Endodermal cell (in vitro differentiated cells): Measurements from ENCODE around the gene R3HDM1. TPM values are rescaled to one million over a fixed set of nuclear protein-coding genes. Genes with fewer than 3 reads are reported as not detected.

Source experiments
- DNase-seq: peaks from one replicate; pipeline ENCODE4 v3.0.0-alpha.2; 2017
- H3K27ac ChIP-seq: 2 replicates; pipeline ENCODE4 v1.5.1; 2013; ENCODE audit warnings: mild to moderate bottlenecking, low read depth, low read length, moderate library complexity
- H3K27me3 ChIP-seq: 2 replicates; pipeline ENCODE4 v1.6.1; 2013; ENCODE audit warnings: mild to moderate bottlenecking, low read length, moderate library complexity; ENCODE audit not compliant: insufficient read depth, control insufficient read depth, poor library complexity, severe bottlenecking
- H3K36me3 ChIP-seq: 2 replicates; pipeline ENCODE4 v1.7.0; 2013; ENCODE audit warnings: mild to moderate bottlenecking, low read length, moderate library complexity; ENCODE audit not compliant: control insufficient read depth, insufficient read depth
- H3K4me1 ChIP-seq: one replicate; pipeline ENCODE4 v1.7.0; 2013; ENCODE audit warnings: low read length; ENCODE audit not compliant: control insufficient read depth, insufficient read depth
- H3K4me3 ChIP-seq: 2 replicates; pipeline ENCODE4 v1.5.1; 2013; ENCODE audit warnings: mild to moderate bottlenecking, low read length, moderate library complexity
- H3K9ac ChIP-seq: 2 replicates; pipeline ENCODE4 v1.6.1; 2013; ENCODE audit warnings: mild to moderate bottlenecking, low read length, moderate library complexity; ENCODE audit not compliant: poor library complexity, severe bottlenecking; ENCODE audit errors: extremely low read depth
- H3K9me3 ChIP-seq: 2 replicates; pipeline ENCODE4 v1.6.1; 2013; ENCODE audit warnings: mild to moderate bottlenecking, low read length, moderate library complexity; ENCODE audit not compliant: control insufficient read depth
- H3K27ac Mint-ChIP-seq: 2 replicates; pipeline ENCODE4 v1.8.0; 2020; ENCODE audit warnings: mixed read lengths
- H3K27me3 Mint-ChIP-seq: 2 replicates; pipeline ENCODE4 v1.8.0; 2021; ENCODE audit warnings: mild to moderate bottlenecking, mixed read lengths; ENCODE audit not compliant: insufficient read depth
- H3K36me3 Mint-ChIP-seq: 2 replicates; pipeline ENCODE4 v1.8.0; 2020; ENCODE audit warnings: low read depth, mixed read lengths
- H3K4me1 Mint-ChIP-seq: 2 replicates; pipeline ENCODE4 v1.8.0; 2020; ENCODE audit warnings: mixed read lengths
- H3K4me3 Mint-ChIP-seq: 2 replicates; pipeline ENCODE4 v1.8.0; 2020; ENCODE audit warnings: mild to moderate bottlenecking, moderate library complexity, mixed read lengths
- H3K9me3 Mint-ChIP-seq: 2 replicates; pipeline ENCODE4 v1.8.0; 2020; ENCODE audit warnings: mild to moderate bottlenecking, mixed read lengths
- CTCF ChIP-seq: fragments of 200-600 bp; sonication (generic); conservative IDR thresholded peaks from 2 replicates; pipeline ENCODE4 v1.5.0; 2021; ENCODE audit warnings: antibody characterized with exemption, mild to moderate bottlenecking
- WGBS, 2 experiments: methylation state at CpG; one replicate each; pipeline versions ENCODE4 v1.1.5 to v1.1.7; 2013; ENCODE audit warnings: missing lambda C conversion rate in 2 of 2, mixed read lengths in 1 of 2; ENCODE audit not compliant: insufficient coverage in 1 of 2, insufficient read length in 1 of 2; 5-methylcytosine and 5-hydroxymethylcytosine counted together
- total RNA-seq, 2 donors: library from RNA; stranded (reverse); fragmentation: NEBNext Ultra II Directional in 1 of 2; extraction: Animal tissue kit (Norgen Biotek cat#: 25700) in 1 of 2; gene quantifications; 2 replicates in 1 of 2; 3 replicates in 1 of 2; pipeline ENCODE4 v1.2.1, GENCODE V29; 2021

Gene R3HDM1
- total RNA-seq, 2 donors from 2014 or later, result 52.6 to 67.0 TPM

- H3K4me1 ChIP-seq, result no peaks in the 10 kb centered on the region
- Mint-ChIP-seq H3K4me1 (peaks cover 14% of the 10 kb centered on the region), H3K27ac (peak overlapping the region; percentile 4), H3K36me3 (peaks cover 21% of the 10 kb centered on the region), H3K27me3 (no peaks in the 10 kb centered on the region), H3K4me3 (peak overlapping the region; percentile 89), H3K9me3 (no peaks in the 10 kb centered on the region)
- 86 to 94% methylated on average over 1 of the region's 1 CpG for WGBS, 2 experiments
- peak overlapping the region; percentile 88 for H3K4me3 ChIP-seq
- H3K27me3 ChIP-seq, result no peaks in the 10 kb centered on the region
- no peak for DNase-seq
- H3K27ac ChIP-seq, result no peak overlapping the region
- no peaks in the 10 kb centered on the region for H3K9me3 ChIP-seq
- H3K9ac ChIP-seq, result no peak overlapping the region
- TF ChIP-seq CTCF, result no peak
- H3K36me3 ChIP-seq, result peaks cover 24% of the 10 kb centered on the region
Measured at GRCh38 chr2:135743860-135744259, 212.6 kb downstream of the R3HDM1 start.

GRCh38 chr2:135744760-135745314 is 213.6 kb downstream of the R3HDM1 start:
- DNase-seq, result peak; percentile 73
- Mint-ChIP-seq H3K4me1 (peaks cover 14% of the 10 kb centered on the region), H3K4me3 (no peak overlapping the region), H3K27ac (no peak overlapping the region), H3K27me3 (no peaks in the 10 kb centered on the region), H3K36me3 (peaks cover 31% of the 10 kb centered on the region), H3K9me3 (no peaks in the 10 kb centered on the region)
- Histone ChIP-seq H3K9ac (no peak overlapping the region), H3K27me3 (no peaks in the 10 kb centered on the region), H3K9me3 (no peaks in the 10 kb centered on the region), H3K4me3 (peak overlapping the region; percentile 88), H3K36me3 (peaks cover 33% of the 10 kb centered on the region), H3K27ac (no peak overlapping the region), H3K4me1 (no peaks in the 10 kb centered on the region)
- TF ChIP-seq CTCF, result peak; percentile 60
- 90 to 91% methylated on average over 5 of the region's 5 CpGs for WGBS, 2 experiments

- Mint-ChIP-seq H3K27ac (no peak overlapping the region), H3K4me3 (no peak overlapping the region), H3K27me3 (no peaks in the 10 kb centered on the region), H3K4me1 (peaks cover 14% of the 10 kb centered on the region), H3K9me3 (no peaks in the 10 kb centered on the region), H3K36me3 (peaks cover 35% of the 10 kb centered on the region)
- H3K27me3 ChIP-seq, result no peaks in the 10 kb centered on the region
- TF ChIP-seq CTCF, result no peak
- no peaks in the 10 kb centered on the region for H3K9me3 ChIP-seq
- 93 to 100% methylated on average over 2 of the region's 4 CpGs for WGBS, 2 experiments
- H3K36me3 ChIP-seq, result peaks cover 39% of the 10 kb centered on the region
- H3K4me1 ChIP-seq, result no peaks in the 10 kb centered on the region
- H3K9ac ChIP-seq, result no peak overlapping the region
- H3K4me3 ChIP-seq, result no peak overlapping the region
- H3K27ac ChIP-seq, result no peak overlapping the region
- DNase-seq, result no peak
Measured at GRCh38 chr2:135745545-135745944, 214.3 kb downstream of the R3HDM1 start.
